H9 (cell line): ENCODE results near the gene CFAP100. TPM values are rescaled to one million over a fixed set of nuclear protein-coding genes. Genes with fewer than 3 reads are reported as not detected.
A peak's percentile ranks its signal among the peaks of the same experiment; 100 is the strongest.

Experiments used
- DNase-seq: peaks from one replicate; pipeline ENCODE4 v3.0.0-alpha.2; 2017
- H2AFZ ChIP-seq: one replicate; pipeline ENCODE4 v1.6.1; 2013; ENCODE audit warnings: mild to moderate bottlenecking, low read length, control low read depth, moderate library complexity
- H2AK5ac ChIP-seq: 2 replicates; pipeline ENCODE4 v1.6.1; 2013; ENCODE audit warnings: low read length, control low read depth, mixed read lengths; ENCODE audit not compliant: insufficient read length
- H2BK120ac ChIP-seq: one replicate; pipeline ENCODE4 v1.6.1; 2013; ENCODE audit warnings: low read depth, mild to moderate bottlenecking, low read length, control low read depth, inconsistent platforms; ENCODE audit not compliant: poor library complexity, severe bottlenecking
- H2BK12ac ChIP-seq: 2 replicates; pipeline ENCODE4 v1.6.1; 2013; ENCODE audit warnings: low read length, control low read depth, mixed read lengths, low read depth; ENCODE audit not compliant: insufficient read length
- H2BK15ac ChIP-seq: 2 replicates; pipeline ENCODE4 v1.6.1; 2013; ENCODE audit warnings: low read depth, low read length, control low read depth
- H2BK20ac ChIP-seq: one replicate; pipeline ENCODE4 v1.6.1; 2013; ENCODE audit warnings: low read depth, mild to moderate bottlenecking, low read length, control low read depth, inconsistent platforms; ENCODE audit not compliant: poor library complexity, severe bottlenecking
- H2BK5ac ChIP-seq: 2 replicates; pipeline ENCODE4 v1.6.1; 2013; ENCODE audit warnings: low read length, control low read depth, mixed read lengths; ENCODE audit not compliant: insufficient read length
- H3K14ac ChIP-seq: 2 replicates; pipeline ENCODE4 v1.6.1; 2013; ENCODE audit warnings: low read length, control low read depth; ENCODE audit not compliant: insufficient read depth
- H3K18ac ChIP-seq: 2 replicates; pipeline ENCODE4 v1.6.1; 2013; ENCODE audit warnings: low read depth, mild to moderate bottlenecking, mixed read lengths, low read length, control low read depth; ENCODE audit not compliant: insufficient read length
- H3K23ac ChIP-seq: 2 replicates; pipeline ENCODE4 v1.6.1; 2013; ENCODE audit warnings: low read length, control low read depth, mixed read lengths, low read depth; ENCODE audit not compliant: insufficient read length
- H3K23me2 ChIP-seq: 2 replicates; pipeline ENCODE4 v1.6.1; 2013; ENCODE audit warnings: low read depth, mild to moderate bottlenecking, mixed read lengths, low read length, control low read depth; ENCODE audit not compliant: insufficient read length, poor library complexity, severe bottlenecking
- H3K27ac ChIP-seq: 2 replicates; pipeline ENCODE4 v1.5.1; 2013; ENCODE audit warnings: low read length, control low read depth, mixed read lengths, low read depth; ENCODE audit not compliant: insufficient read length
- H3K27me3 ChIP-seq: 2 replicates; pipeline ENCODE4 v1.6.1; 2013; ENCODE audit warnings: low read length, control low read depth, inconsistent platforms; ENCODE audit not compliant: insufficient read depth
- H3K4ac ChIP-seq: 2 replicates; pipeline ENCODE4 v1.6.1; 2013; ENCODE audit warnings: low read depth, mild to moderate bottlenecking, control low read depth, inconsistent platforms, low read length, moderate library complexity
- H3K4me1 ChIP-seq: 2 replicates; pipeline ENCODE4 v1.6.1; 2013; ENCODE audit warnings: low read length, control low read depth, inconsistent platforms; ENCODE audit not compliant: insufficient read depth
- H3K4me2 ChIP-seq: 2 replicates; pipeline ENCODE4 v1.6.1; 2013; ENCODE audit warnings: low read length, control low read depth, mixed read lengths; ENCODE audit not compliant: insufficient read length, insufficient read depth
- H3K56ac ChIP-seq: 2 replicates; pipeline ENCODE4 v1.6.1; 2013; ENCODE audit warnings: low read depth, mild to moderate bottlenecking, mixed read lengths, low read length, control low read depth; ENCODE audit not compliant: insufficient read length
- H3K79me1 ChIP-seq: 2 replicates; pipeline ENCODE4 v1.6.1; 2013; ENCODE audit warnings: low read depth, mild to moderate bottlenecking, moderate library complexity, low read length, control low read depth, inconsistent platforms; ENCODE audit not compliant: insufficient read depth, poor library complexity, severe bottlenecking
- H3K79me2 ChIP-seq: 2 replicates; pipeline ENCODE4 v1.6.1; 2013; ENCODE audit warnings: low read length, control low read depth, inconsistent platforms; ENCODE audit not compliant: insufficient read depth
- H3K9ac ChIP-seq: 2 replicates; pipeline ENCODE4 v1.6.1; 2013; ENCODE audit warnings: low read length, control low read depth, mixed read lengths; ENCODE audit not compliant: insufficient read length; ENCODE audit errors: extremely low read depth
- H3K9me3 ChIP-seq: one replicate; pipeline ENCODE4 v1.6.1; 2013; ENCODE audit warnings: low read depth, low read length, inconsistent platforms; ENCODE audit not compliant: control insufficient read depth
- H3T11ph ChIP-seq: one replicate; pipeline ENCODE4 v1.6.1; 2013; ENCODE audit warnings: mild to moderate bottlenecking, low read length, control low read depth, inconsistent platforms
- H4K20me1 ChIP-seq: one replicate; pipeline ENCODE4 v1.6.1; 2013; ENCODE audit not compliant: control insufficient read depth, insufficient read length, insufficient read depth
- H4K5ac ChIP-seq: 2 replicates; pipeline ENCODE4 v1.6.1; 2013; ENCODE audit warnings: low read depth, mild to moderate bottlenecking, mixed read lengths, low read length, control low read depth; ENCODE audit not compliant: insufficient read length
- H4K8ac ChIP-seq: replicated peaks from 2 replicates; pipeline ENCODE4 v1.6.1; 2013; ENCODE audit warnings: low read length, control low read depth, mixed read lengths, low read depth; ENCODE audit not compliant: insufficient read length
- H4K91ac ChIP-seq: 2 replicates; pipeline ENCODE4 v1.6.1; 2013; ENCODE audit warnings: low read depth, mild to moderate bottlenecking, moderate library complexity, mixed read lengths, low read length, control low read depth; ENCODE audit not compliant: insufficient read length
- H3K27ac Mint-ChIP-seq, 3 experiments: 2 replicates in 2 of 3; 3 replicates in 1 of 3; pipeline ENCODE4 v1.8.0; 2020 to 2021; ENCODE audit warnings: mixed read lengths in 3 of 3, mild to moderate bottlenecking in 1 of 3, moderate library complexity in 1 of 3
- H3K27me3 Mint-ChIP-seq: 2 replicates; pipeline ENCODE4 v1.8.0; 2021; ENCODE audit warnings: low read depth, mild to moderate bottlenecking, moderate library complexity, mixed read lengths
- H3K36me3 Mint-ChIP-seq, 3 experiments: 2 replicates in 2 of 3; 3 replicates in 1 of 3; pipeline ENCODE4 v1.8.0; 2020 to 2021; ENCODE audit warnings: low read depth in 3 of 3, mixed read lengths in 3 of 3; ENCODE audit not compliant: insufficient read depth in 1 of 3
- H3K4me1 Mint-ChIP-seq, 2 experiments: 2 replicates each; pipeline ENCODE4 v1.8.0; 2020; ENCODE audit warnings: mixed read lengths in 2 of 2
- H3K4me3 Mint-ChIP-seq, 2 experiments: 2 replicates in 1 of 2; 3 replicates in 1 of 2; pipeline ENCODE4 v1.8.0; 2020 to 2021; ENCODE audit warnings: mild to moderate bottlenecking in 2 of 2, mixed read lengths in 2 of 2, moderate library complexity in 1 of 2
- H3K9me3 Mint-ChIP-seq, 2 experiments: 2 replicates in 1 of 2; 3 replicates in 1 of 2; pipeline ENCODE4 v1.8.0; 2020; ENCODE audit warnings: mild to moderate bottlenecking in 2 of 2, mixed read lengths in 2 of 2, moderate library complexity in 1 of 2
- WGBS: extraction: QIAGEN DNeasy Blood & Tissue Kit; methylation state at CpG from one replicate; pipeline ENCODE4 v1.1.7; 2013; ENCODE audit warnings: missing lambda C conversion rate, low lambda C conversion rate, mixed read lengths; ENCODE audit not compliant: insufficient read length; ENCODE audit errors: extremely low coverage; 5-methylcytosine and 5-hydroxymethylcytosine counted together
- total RNA-seq: library from RNA; stranded (reverse); gene quantifications from 2 replicates; pipeline ENCODE4 v1.2.1, GENCODE V29; 2021
- TF ChIP-seq, protein P1 (sequence below): fragments of 200-600 bp; sonication (generic); conservative IDR thresholded peaks from 3 replicates; pipeline ENCODE4 v1.8.0; 2021; ENCODE audit warnings: antibody characterized with exemption, mild to moderate bottlenecking

The CFAP100 gene
- total RNA-seq, 1 experiment from 2014 or later, result 0.44 TPM

DNA sequence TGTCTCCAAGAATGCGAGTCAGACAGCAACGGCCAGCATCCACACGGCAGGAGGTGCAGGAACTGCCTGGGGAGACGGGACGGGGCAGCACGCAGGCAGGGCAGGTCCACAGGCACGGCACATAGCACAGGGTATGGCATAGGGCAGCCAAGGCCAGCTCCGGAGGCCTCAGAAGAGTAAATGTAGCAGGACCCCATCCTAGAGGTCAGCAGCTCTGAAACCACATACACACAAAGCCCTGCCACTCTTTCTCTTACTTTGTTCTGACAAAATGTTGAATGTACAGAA is 54.1 kb downstream of the CFAP100 start:
- H4K91ac ChIP-seq, result no peak overlapping the region
- TF ChIP-seq, protein P1, sequence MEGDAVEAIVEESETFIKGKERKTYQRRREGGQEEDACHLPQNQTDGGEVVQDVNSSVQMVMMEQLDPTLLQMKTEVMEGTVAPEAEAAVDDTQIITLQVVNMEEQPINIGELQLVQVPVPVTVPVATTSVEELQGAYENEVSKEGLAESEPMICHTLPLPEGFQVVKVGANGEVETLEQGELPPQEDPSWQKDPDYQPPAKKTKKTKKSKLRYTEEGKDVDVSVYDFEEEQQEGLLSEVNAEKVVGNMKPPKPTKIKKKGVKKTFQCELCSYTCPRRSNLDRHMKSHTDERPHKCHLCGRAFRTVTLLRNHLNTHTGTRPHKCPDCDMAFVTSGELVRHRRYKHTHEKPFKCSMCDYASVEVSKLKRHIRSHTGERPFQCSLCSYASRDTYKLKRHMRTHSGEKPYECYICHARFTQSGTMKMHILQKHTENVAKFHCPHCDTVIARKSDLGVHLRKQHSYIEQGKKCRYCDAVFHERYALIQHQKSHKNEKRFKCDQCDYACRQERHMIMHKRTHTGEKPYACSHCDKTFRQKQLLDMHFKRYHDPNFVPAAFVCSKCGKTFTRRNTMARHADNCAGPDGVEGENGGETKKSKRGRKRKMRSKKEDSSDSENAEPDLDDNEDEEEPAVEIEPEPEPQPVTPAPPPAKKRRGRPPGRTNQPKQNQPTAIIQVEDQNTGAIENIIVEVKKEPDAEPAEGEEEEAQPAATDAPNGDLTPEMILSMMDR, result no peak
- no peaks in the 10 kb centered on the region; the same call in 1 of the 2 replicates for H3K27me3 Mint-ChIP-seq
- H2BK120ac ChIP-seq, result no peak overlapping the region
- H3K79me2 ChIP-seq, result no peaks in the 10 kb centered on the region
- no peak overlapping the region for H2BK15ac ChIP-seq
- no peak overlapping the region for H3K14ac ChIP-seq
- H3K4me1 Mint-ChIP-seq, result peaks cover 10 to 12% of the 10 kb centered on the region in 2 experiments
- H3K36me3 Mint-ChIP-seq, result peaks cover 7 to 27% (median 20%) of the 10 kb centered on the region in 3 experiments
- no peak overlapping the region for H3T11ph ChIP-seq
- no peak overlapping the region for H3K18ac ChIP-seq
- no peaks in the 10 kb centered on the region for H3K79me1 ChIP-seq
- no peak overlapping the region for H3K56ac ChIP-seq
- no peak overlapping the region for H2BK5ac ChIP-seq
- H3K4me2 ChIP-seq, result no peak overlapping the region
- no peak overlapping the region for H3K27ac ChIP-seq
- H3K27ac Mint-ChIP-seq, result peak overlapping the region in 1 of 3 experiments; percentile 70; a peak in 1 of 7 replicates
- H3K23ac ChIP-seq, result no peak overlapping the region
- H2BK20ac ChIP-seq, result no peak overlapping the region
- H3K4me3 Mint-ChIP-seq, result no peak overlapping the region
- no peaks in the 10 kb centered on the region for H3K23me2 ChIP-seq
- H3K4me1 ChIP-seq, result no peaks in the 10 kb centered on the region
- no peaks in the 10 kb centered on the region for H4K20me1 ChIP-seq
- H2AFZ ChIP-seq, result no peak overlapping the region
- H3K27me3 ChIP-seq, result no peaks in the 10 kb centered on the region
- H3K9me3 Mint-ChIP-seq, result no peaks in the 10 kb centered on the region
- DNase-seq, result peak; percentile 27
- no peak overlapping the region for H4K8ac ChIP-seq
- no peak overlapping the region for H4K5ac ChIP-seq
- WGBS, result no CpG with 5 or more reads among the region's 8 CpGs
- no peaks in the 10 kb centered on the region for H3K9me3 ChIP-seq
- no peak overlapping the region for H3K4ac ChIP-seq
- no peak overlapping the region for H3K9ac ChIP-seq
- H2AK5ac ChIP-seq, result no peak overlapping the region
- H2BK12ac ChIP-seq, result no peak overlapping the region
